ENCODE data around the gene PBX4. TPM values are rescaled to one million over a fixed set of nuclear protein-coding genes. Genes with fewer than 3 reads are reported as not detected.

PBX4 gene
- total RNA-seq, 2 experiments from 2014 or later: 5.0 to 6.7 TPM

- intact Hi-C loops (cut with micrococcal nuclease; ENCODE audit: unreplicated experiment): no loop called here
- ChIA-PET POLR2A (no interaction called here), CTCF (ENCODE audit: unreplicated experiment) (no interaction called here)
- Histone ChIP-seq H3K4me2 (ENCODE audit: low read length) (no peak overlapping the region), H3K4me3 (ENCODE audit: low read depth, low read length, poor library complexity, severe bottlenecking) (no peak overlapping the region), H2AFZ (ENCODE audit: low read length) (no peak overlapping the region), H3K9me3 (ENCODE audit: low read length) (no peaks in the 10 kb centered on the region), H3K27ac (ENCODE audit: low read depth, low read length, poor library complexity, severe bottlenecking) (no peak overlapping the region), H3K79me2 (ENCODE audit: insufficient read depth, low read depth, low read length) (no peaks in the 10 kb centered on the region), H4K20me1 (ENCODE audit: insufficient read depth, low read length) (no peaks in the 10 kb centered on the region), H3K9me2 (ENCODE audit: insufficient read depth, low read length) (no peaks in the 10 kb centered on the region), H3K4me1 (ENCODE audit: insufficient read depth, low read length, poor library complexity, severe bottlenecking) (no peaks in the 10 kb centered on the region), H3K36me3 (ENCODE audit: insufficient read depth, low read length) (no peaks in the 10 kb centered on the region)
- no peak for DNase-seq (ENCODE audit: low spot score)
- TF ChIP-seq CTCF (conservative IDR thresholded peaks at IDR 0.05; ENCODE audit: low read length): no peak
- no peak for TF ChIP-seq EZH2phosphoT487 (IDR thresholded peaks at IDR 0.05; ENCODE audit: borderline replicate concordance, low read depth, low read length)
- BruUV-seq (replicated peaks): no TSS peak
These were observed 70.7 kb downstream of the PBX4 start for GRCh38 chr19:19547674-19548336.

- ChIA-PET POLR2A (no interaction called here), CTCF (ENCODE audit: unreplicated experiment) (no interaction called here)
These were observed 71.7 kb downstream of the PBX4 start for GRCh38 chr19:19546751-19547162.

More at GRCh38 chr19:19546751-19547162, 71.7 kb downstream of the PBX4 start:
- no peaks in the 10 kb centered on the region for H3K36me3 ChIP-seq (ENCODE audit: insufficient read depth, low read length)
- H3K79me2 ChIP-seq (ENCODE audit: insufficient read depth, low read depth, low read length): no peaks in the 10 kb centered on the region
- H3K4me1 ChIP-seq (ENCODE audit: insufficient read depth, low read length, poor library complexity, severe bottlenecking): no peaks in the 10 kb centered on the region
- H3K9me2 ChIP-seq (ENCODE audit: insufficient read depth, low read length): no peaks in the 10 kb centered on the region
- no peak overlapping the region for H3K4me3 ChIP-seq (ENCODE audit: low read depth, low read length, poor library complexity, severe bottlenecking)
- TF ChIP-seq EZH2phosphoT487 (IDR thresholded peaks at IDR 0.05; ENCODE audit: borderline replicate concordance, low read depth, low read length): no peak
- TF ChIP-seq CTCF (conservative IDR thresholded peaks at IDR 0.05; ENCODE audit: low read length): no peak
- H2AFZ ChIP-seq (ENCODE audit: low read length): no peak overlapping the region
- intact Hi-C loops (cut with micrococcal nuclease; ENCODE audit: unreplicated experiment): no loop called here
- no peaks in the 10 kb centered on the region for H4K20me1 ChIP-seq (ENCODE audit: insufficient read depth, low read length)
- no TSS peak for BruUV-seq (replicated peaks)
- no peak overlapping the region for H3K27ac ChIP-seq (ENCODE audit: low read depth, low read length, poor library complexity, severe bottlenecking)
- H3K4me2 ChIP-seq (ENCODE audit: low read length): no peak overlapping the region
- H3K9me3 ChIP-seq (ENCODE audit: low read length): no peaks in the 10 kb centered on the region
- no peak for DNase-seq (ENCODE audit: low spot score)
